Liver (tissue), 3 donors: ENCODE measurements around the gene DNMBP.

Experiments
- CTCF ChIP-seq: fragments of 150-350 bp; IDR thresholded peaks from 2 replicates; pipeline ENCODE4 v1.5.1; 2017; ENCODE audit warnings: improper control_type of control experiment, low read depth, low read length; ENCODE audit not compliant: missing input control
- EGR1 ChIP-seq, 2 donors: IDR thresholded peaks; 2 replicates each; pipeline ENCODE4 v1.6.1; 2016 to 2018; ENCODE audit warnings: antibody characterized with exemption in 2 of 2, low read depth in 2 of 2
- GABPA ChIP-seq, 2 donors: IDR thresholded peaks in 1 of 2; conservative IDR thresholded peaks in 1 of 2; 2 replicates each; pipeline ENCODE4 v1.6.1; 2016; ENCODE audit warnings: antibody characterized with exemption in 2 of 2, mild to moderate bottlenecking in 1 of 2, moderate library complexity in 1 of 2
- JUND ChIP-seq, 2 donors: IDR thresholded peaks; 2 replicates each; pipeline ENCODE4 v1.6.1; 2016; ENCODE audit warnings: antibody characterized with exemption in 2 of 2
- RAD21 ChIP-seq, 2 donors: IDR thresholded peaks; 2 replicates each; pipeline ENCODE4 v1.6.1; 2016; ENCODE audit warnings: antibody characterized with exemption in 2 of 2, mild to moderate bottlenecking in 2 of 2
- SP1 ChIP-seq: IDR thresholded peaks from 2 replicates; pipeline ENCODE4 v1.6.1; 2018; ENCODE audit warnings: antibody characterized with exemption, mild to moderate bottlenecking
- TAF1 ChIP-seq: conservative IDR thresholded peaks from 2 replicates; pipeline ENCODE4 v1.6.1; 2016; ENCODE audit warnings: antibody characterized with exemption, mild to moderate bottlenecking
- YY1 ChIP-seq: IDR thresholded peaks from 2 replicates; pipeline ENCODE4 v1.6.1; 2016; ENCODE audit warnings: antibody characterized with exemption, mild to moderate bottlenecking
- TF ChIP-seq, protein P1 (sequence below): IDR thresholded peaks from 2 replicates; pipeline ENCODE4 v1.6.1; 2016; ENCODE audit warnings: antibody characterized with exemption
- TF ChIP-seq, protein P2 (sequence below): IDR thresholded peaks from 2 replicates; pipeline ENCODE4 v1.6.1; 2016; ENCODE audit warnings: antibody characterized with exemption, mild to moderate bottlenecking
- TF ChIP-seq, protein P3 (sequence below): IDR thresholded peaks from 2 replicates; pipeline ENCODE4 v1.6.1; 2016; ENCODE audit warnings: antibody characterized with exemption
- donor health status: healthy.
- donor health status: healthy.

DNA sequence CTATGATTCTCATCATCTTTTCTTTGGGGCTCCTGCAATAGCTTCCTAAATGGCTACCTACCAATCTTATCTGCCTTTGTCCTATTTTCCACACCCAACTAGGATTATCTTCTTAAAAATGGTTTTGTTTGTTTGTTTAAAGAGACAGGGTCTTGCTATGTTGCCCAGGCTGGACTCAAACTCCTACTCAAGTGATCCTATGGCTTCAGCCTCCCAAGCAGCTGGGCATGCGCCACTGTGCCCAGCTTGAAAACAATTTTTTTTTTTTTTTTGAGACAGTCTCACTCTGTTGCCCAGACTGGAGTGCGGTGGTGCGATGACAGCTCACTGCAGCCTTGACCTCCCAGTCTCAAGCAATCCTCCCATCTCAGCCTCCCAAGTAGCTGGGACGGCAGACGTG is 14.9 kb downstream of the DNMBP start:
- TF ChIP-seq CTCF (no peak), YY1 (no peak), TAF1 (no peak), JUND (IDR thresholded peaks at IDR 0.05) (no peak), EGR1 (IDR thresholded peaks at IDR 0.05; ENCODE audit: low read depth in 2 of 2) (no peak), SP1 (no peak), RAD21 (IDR thresholded peaks at IDR 0.05) (no peak), GABPA (IDR thresholded peaks at IDR 0.05 in 1 of 2, conservative IDR thresholded peaks at IDR 0.05 in 1 of 2) (no peak)
- TF ChIP-seq, protein P1, sequence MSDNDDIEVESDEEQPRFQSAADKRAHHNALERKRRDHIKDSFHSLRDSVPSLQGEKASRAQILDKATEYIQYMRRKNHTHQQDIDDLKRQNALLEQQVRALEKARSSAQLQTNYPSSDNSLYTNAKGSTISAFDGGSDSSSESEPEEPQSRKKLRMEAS: no peak
- TF ChIP-seq, protein P2, sequence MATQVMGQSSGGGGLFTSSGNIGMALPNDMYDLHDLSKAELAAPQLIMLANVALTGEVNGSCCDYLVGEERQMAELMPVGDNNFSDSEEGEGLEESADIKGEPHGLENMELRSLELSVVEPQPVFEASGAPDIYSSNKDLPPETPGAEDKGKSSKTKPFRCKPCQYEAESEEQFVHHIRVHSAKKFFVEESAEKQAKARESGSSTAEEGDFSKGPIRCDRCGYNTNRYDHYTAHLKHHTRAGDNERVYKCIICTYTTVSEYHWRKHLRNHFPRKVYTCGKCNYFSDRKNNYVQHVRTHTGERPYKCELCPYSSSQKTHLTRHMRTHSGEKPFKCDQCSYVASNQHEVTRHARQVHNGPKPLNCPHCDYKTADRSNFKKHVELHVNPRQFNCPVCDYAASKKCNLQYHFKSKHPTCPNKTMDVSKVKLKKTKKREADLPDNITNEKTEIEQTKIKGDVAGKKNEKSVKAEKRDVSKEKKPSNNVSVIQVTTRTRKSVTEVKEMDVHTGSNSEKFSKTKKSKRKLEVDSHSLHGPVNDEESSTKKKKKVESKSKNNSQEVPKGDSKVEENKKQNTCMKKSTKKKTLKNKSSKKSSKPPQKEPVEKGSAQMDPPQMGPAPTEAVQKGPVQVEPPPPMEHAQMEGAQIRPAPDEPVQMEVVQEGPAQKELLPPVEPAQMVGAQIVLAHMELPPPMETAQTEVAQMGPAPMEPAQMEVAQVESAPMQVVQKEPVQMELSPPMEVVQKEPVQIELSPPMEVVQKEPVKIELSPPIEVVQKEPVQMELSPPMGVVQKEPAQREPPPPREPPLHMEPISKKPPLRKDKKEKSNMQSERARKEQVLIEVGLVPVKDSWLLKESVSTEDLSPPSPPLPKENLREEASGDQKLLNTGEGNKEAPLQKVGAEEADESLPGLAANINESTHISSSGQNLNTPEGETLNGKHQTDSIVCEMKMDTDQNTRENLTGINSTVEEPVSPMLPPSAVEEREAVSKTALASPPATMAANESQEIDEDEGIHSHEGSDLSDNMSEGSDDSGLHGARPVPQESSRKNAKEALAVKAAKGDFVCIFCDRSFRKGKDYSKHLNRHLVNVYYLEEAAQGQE: no peak
- TF ChIP-seq, protein P3, sequence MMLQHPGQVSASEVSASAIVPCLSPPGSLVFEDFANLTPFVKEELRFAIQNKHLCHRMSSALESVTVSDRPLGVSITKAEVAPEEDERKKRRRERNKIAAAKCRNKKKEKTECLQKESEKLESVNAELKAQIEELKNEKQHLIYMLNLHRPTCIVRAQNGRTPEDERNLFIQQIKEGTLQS: no peak
